SKM-1 treated with dmso at 0.1 percent for 144 hours (cell line): ENCODE data around the gene TUBGCP2.

Experiments
- DNase-seq: peaks from one replicate; lab custom pipeline; 2025; ENCODE audit not compliant: unreplicated experiment; lab: John Stamatoyannopoulos, UW

Gene TUBGCP2

GRCh38 chr10:133231946-133232574, 76.6 kb downstream of the TUBGCP2 start:
- no peak for DNase-seq

GRCh38 chr10:133231244-133231945, 77.3 kb downstream of the TUBGCP2 start:
- DNase-seq = no peak

- no peak for DNase-seq
Measured at GRCh38 chr10:133230387-133231195, 78.1 kb downstream of the TUBGCP2 start.

GRCh38 chr10:133230044-133230361, 78.7 kb downstream of the TUBGCP2 start, which contains the start of gene UTF1:
Gene UTF1, plus strand, starts transcription at chr10:133230217. Its CDS starts 72 bp downstream, at chr10:133230289.
- DNase-seq = no peak

- DNase-seq = no peak
Measured at GRCh38 chr10:133229265-133230043, 79.2 kb downstream of the TUBGCP2 start.
